Keratinocyte (primary cell): ENCODE data around the gene NLGN1.

Experiments used
- CTCF ChIP-seq, 3 experiments: IDR thresholded peaks in 1 of 3; conservative IDR thresholded peaks in 1 of 3; optimal IDR thresholded peaks in 1 of 3; 2 replicates in 2 of 3; 3 replicates in 1 of 3; pipeline versions ENCODE3 to v1.5.1; 2011; ENCODE audit warnings: low read length in 3 of 3, mild to moderate bottlenecking in 3 of 3, moderate library complexity in 2 of 3, control low read depth in 1 of 3, inconsistent platforms in 1 of 3; ENCODE audit not compliant: insufficient read depth in 2 of 3; ENCODE audit errors: extremely low read depth in 1 of 3
- EZH2 ChIP-seq: IDR thresholded peaks from one replicate; pipeline ENCODE4 v1.6.1; 2012; ENCODE audit warnings: inconsistent platforms, mild to moderate bottlenecking, low read length, moderate library complexity

- TF ChIP-seq CTCF (optimal IDR thresholded peaks at IDR 0.05 in 1 of 3, IDR thresholded peaks at IDR 0.05 in 1 of 3, conservative IDR thresholded peaks at IDR 0.05 in 1 of 3; ENCODE audit: extremely low read depth in 1 of 3, insufficient read depth in 2 of 3, low read length in 3 of 3) (no peak), EZH2 (no peak)
Observed at GRCh38 chr3:173660645-173661299, 263.2 kb downstream of the NLGN1 start.
